Stimulated activated CD4-positive, alpha-beta T cell treated with anti-CD3 and anti-CD28 coated beads, TNF-alpha, amount 100 ng/mL, for 48 hours (primary cell): ENCODE results near the gene SNRK.

Experiments used
- DNase-seq, 3 donors: peaks; one replicate each; pipeline ENCODE4 v3.0.0-alpha.2; 2020; ENCODE audit warnings: low read depth in 3 of 3

SNRK gene

GRCh38 chr3:43372007-43372740 is 85.8 kb downstream of the SNRK start:
- DNase-seq, result no peak

- DNase-seq, result no peak
Observed at GRCh38 chr3:43372809-43373559, 86.6 kb downstream of the SNRK start.

GRCh38 chr3:43373560-43373928 is 87.2 kb downstream of the SNRK start:
- DNase-seq, result no peak

GRCh38 chr3:43378066-43378935 is 92.0 kb downstream of the SNRK start:
- peak; percentile 23 to 51 (median 44) for DNase-seq

GRCh38 chr3:43379343-43379742 is 93.0 kb downstream of the SNRK start:
- no peak for DNase-seq

- DNase-seq, result no peak
Observed at GRCh38 chr3:43388175-43388574, 101.8 kb downstream of the SNRK start.

GRCh38 chr3:43388915-43389314 is 102.6 kb downstream of the SNRK start:
- DNase-seq, result no peak

- DNase-seq, result peak; percentile 27 to 63 (median 44)
Observed at GRCh38 chr3:43389388-43390254, 103.3 kb downstream of the SNRK start.

GRCh38 chr3:43390255-43390588 is 103.9 kb downstream of the SNRK start:
- no peak for DNase-seq

- no peak for DNase-seq
Observed at GRCh38 chr3:43391621-43392020, 105.3 kb downstream of the SNRK start.

GRCh38 chr3:43394041-43394554 is 107.8 kb downstream of the SNRK start:
- DNase-seq, result no peak

- no peak for DNase-seq
Observed at GRCh38 chr3:43399034-43399433, 112.7 kb downstream of the SNRK start.

GRCh38 chr3:43400167-43400566 is 113.8 kb downstream of the SNRK start:
- no peak for DNase-seq
